ENCODE measurements around the gene NFX1.
"Not testable (repeated sequence)": the region's sequence is repeated elsewhere in the genome, so short reads cannot be mapped to it uniquely, and the experiment has no call there.

NFX1 gene

GRCh38 chr9:33307067-33307466 is 16.8 kb downstream of the NFX1 start:
- intact Hi-C loops (cut with micrococcal nuclease): no loop called here
- no peaks in the 10 kb centered on the region for H3K9me3 Mint-ChIP-seq
- no peak overlapping the region for H3K4me3 Mint-ChIP-seq
- no peak overlapping the region for H3K27ac Mint-ChIP-seq
- no peaks in the 10 kb centered on the region for H3K27me3 Mint-ChIP-seq
- no peaks in the 10 kb centered on the region for H3K4me1 Mint-ChIP-seq (ENCODE audit: low read depth)
- peaks cover 34% of the 10 kb centered on the region for H3K36me3 Mint-ChIP-seq (ENCODE audit: low read depth)

GRCh38 chr9:33309903-33310302 is 19.6 kb downstream of the NFX1 start:
- intact Hi-C loops (cut with micrococcal nuclease): no loop called here
- no peaks in the 10 kb centered on the region for H3K27me3 Mint-ChIP-seq
- no peaks in the 10 kb centered on the region for H3K9me3 Mint-ChIP-seq
- peaks cover 62% of the 10 kb centered on the region for H3K36me3 Mint-ChIP-seq (ENCODE audit: low read depth)
- H3K4me1 Mint-ChIP-seq (ENCODE audit: low read depth): no peaks in the 10 kb centered on the region
- no peak overlapping the region for H3K27ac Mint-ChIP-seq
- H3K4me3 Mint-ChIP-seq: no peak overlapping the region

GRCh38 chr9:33310748-33311147 is 20.4 kb downstream of the NFX1 start:
- no peaks in the 10 kb centered on the region for H3K27me3 Mint-ChIP-seq
- H3K9me3 Mint-ChIP-seq: no peaks in the 10 kb centered on the region
- intact Hi-C loops (cut with micrococcal nuclease): no loop called here
- H3K4me1 Mint-ChIP-seq (ENCODE audit: low read depth): no peaks in the 10 kb centered on the region
- peaks cover 71% of the 10 kb centered on the region for H3K36me3 Mint-ChIP-seq (ENCODE audit: low read depth)
- no peak overlapping the region for H3K27ac Mint-ChIP-seq
- no peak overlapping the region for H3K4me3 Mint-ChIP-seq

DNA sequence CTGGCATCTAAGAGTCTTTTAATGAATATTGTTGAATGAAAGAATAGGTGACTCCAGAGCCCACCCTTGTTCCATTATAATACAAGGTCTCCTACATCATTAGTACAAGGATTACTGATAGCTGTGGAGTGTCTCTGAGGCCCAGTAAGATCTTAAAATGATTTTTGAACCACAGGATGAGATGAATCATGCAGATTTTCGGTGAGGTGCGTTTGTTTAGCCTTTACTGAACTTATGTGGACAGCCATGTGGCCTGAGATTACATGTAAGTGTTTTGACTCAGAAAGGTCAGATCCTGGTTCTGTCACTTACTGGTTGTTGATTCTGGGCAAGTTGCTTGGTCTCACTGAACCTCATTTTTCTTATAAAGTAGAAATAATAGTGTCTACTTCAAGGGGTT is 21.6 kb downstream of the NFX1 start:
- Mint-ChIP-seq H3K36me3 (ENCODE audit: low read depth) (peaks cover 83% of the 10 kb centered on the region), H3K27ac (no peak overlapping the region), H3K9me3 (no peaks in the 10 kb centered on the region), H3K27me3 (no peaks in the 10 kb centered on the region), H3K4me3 (no peak overlapping the region), H3K4me1 (ENCODE audit: low read depth) (no peaks in the 10 kb centered on the region)
- intact Hi-C loops (cut with micrococcal nuclease): no loop called here

DNA sequence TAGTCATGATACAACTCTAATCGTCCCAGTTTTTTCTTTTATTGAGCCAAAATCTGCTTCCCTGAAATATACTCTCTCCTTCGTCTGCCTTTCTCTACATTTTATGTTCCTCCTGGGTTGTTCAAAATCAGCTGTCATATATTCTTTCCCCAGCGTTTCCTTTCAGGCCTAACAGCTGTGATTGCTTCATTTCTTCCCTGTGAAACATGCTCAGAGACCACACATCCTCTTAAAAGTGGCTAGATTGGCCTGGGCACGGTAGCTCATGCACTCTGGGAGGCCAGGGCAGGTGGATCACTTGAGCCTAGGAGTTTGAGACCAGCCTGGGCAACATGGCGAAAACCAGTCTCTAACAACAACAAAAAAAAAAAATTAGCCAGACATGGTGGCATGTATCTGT is 25.1 kb downstream of the NFX1 start:
- no peak overlapping the region for H3K27ac Mint-ChIP-seq
- no peaks in the 10 kb centered on the region for H3K27me3 Mint-ChIP-seq
- H3K4me1 Mint-ChIP-seq (ENCODE audit: low read depth): no peaks in the 10 kb centered on the region
- H3K4me3 Mint-ChIP-seq: no peak overlapping the region
- intact Hi-C loops (cut with micrococcal nuclease): no loop called here
- no peaks in the 10 kb centered on the region for H3K9me3 Mint-ChIP-seq
- H3K36me3 Mint-ChIP-seq (ENCODE audit: low read depth): peaks cover 99% of the 10 kb centered on the region

- H3K4me3 Mint-ChIP-seq; H3K4me1 Mint-ChIP-seq (ENCODE audit: low read depth); H3K27ac Mint-ChIP-seq; intact Hi-C loops (cut with micrococcal nuclease); H3K9me3 Mint-ChIP-seq; H3K27me3 Mint-ChIP-seq: not testable (repeated sequence)
- peaks cover 99% of the 10 kb centered on the region for H3K36me3 Mint-ChIP-seq (ENCODE audit: low read depth)
Measured at GRCh38 chr9:33317136-33317535, 26.8 kb downstream of the NFX1 start.

DNA sequence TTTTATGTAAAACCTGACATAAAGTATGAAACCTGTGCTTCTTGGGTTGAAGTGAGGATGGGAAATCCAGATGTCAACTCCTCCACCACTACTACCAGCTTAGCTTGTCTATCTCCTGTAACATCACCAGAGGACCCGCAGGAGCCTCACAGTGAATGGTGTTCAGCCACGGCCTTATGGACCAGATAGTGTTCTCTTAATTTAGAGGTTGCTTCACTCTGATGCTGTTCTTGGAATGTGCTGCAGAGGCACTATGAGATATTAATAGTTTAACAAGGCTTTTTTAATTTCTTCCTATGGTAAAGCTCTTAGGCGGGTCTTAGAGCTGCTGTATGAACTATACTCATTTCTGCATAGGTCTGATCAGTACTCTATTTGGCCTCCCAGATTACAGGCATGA is 27.9 kb downstream of the NFX1 start:
- Mint-ChIP-seq H3K27me3 (no peaks in the 10 kb centered on the region), H3K4me3 (no peak overlapping the region), H3K9me3 (no peaks in the 10 kb centered on the region), H3K27ac (no peak overlapping the region), H3K4me1 (ENCODE audit: low read depth) (no peaks in the 10 kb centered on the region), H3K36me3 (ENCODE audit: low read depth) (peaks cover 99% of the 10 kb centered on the region)
- intact Hi-C loops (cut with micrococcal nuclease): no loop called here

- H3K27me3 Mint-ChIP-seq: no peaks in the 10 kb centered on the region
- H3K36me3 Mint-ChIP-seq (ENCODE audit: low read depth): peaks cover 99% of the 10 kb centered on the region
- intact Hi-C loops (cut with micrococcal nuclease): no loop called here
- no peaks in the 10 kb centered on the region for H3K9me3 Mint-ChIP-seq
- no peak overlapping the region for H3K27ac Mint-ChIP-seq
- no peaks in the 10 kb centered on the region for H3K4me1 Mint-ChIP-seq (ENCODE audit: low read depth)
- no peak overlapping the region for H3K4me3 Mint-ChIP-seq
Measured at GRCh38 chr9:33318781-33319180, 28.5 kb downstream of the NFX1 start.

GRCh38 chr9:33320230-33320567 is 29.9 kb downstream of the NFX1 start:
- H3K27ac Mint-ChIP-seq: no peak overlapping the region
- H3K4me1 Mint-ChIP-seq (ENCODE audit: low read depth): no peaks in the 10 kb centered on the region
- H3K27me3 Mint-ChIP-seq: no peaks in the 10 kb centered on the region
- H3K9me3 Mint-ChIP-seq: no peaks in the 10 kb centered on the region
- peaks cover 99% of the 10 kb centered on the region for H3K36me3 Mint-ChIP-seq (ENCODE audit: low read depth)
- no peak overlapping the region for H3K4me3 Mint-ChIP-seq
- intact Hi-C loops (cut with micrococcal nuclease): no loop called here

GRCh38 chr9:33320568-33321261 is 30.4 kb downstream of the NFX1 start:
- Mint-ChIP-seq H3K4me1 (ENCODE audit: low read depth) (no peaks in the 10 kb centered on the region), H3K36me3 (ENCODE audit: low read depth) (peaks cover 99% of the 10 kb centered on the region), H3K9me3 (no peaks in the 10 kb centered on the region), H3K27ac (no peak overlapping the region), H3K27me3 (no peaks in the 10 kb centered on the region), H3K4me3 (no peak overlapping the region)
- intact Hi-C loops (cut with micrococcal nuclease): no loop called here

DNA sequence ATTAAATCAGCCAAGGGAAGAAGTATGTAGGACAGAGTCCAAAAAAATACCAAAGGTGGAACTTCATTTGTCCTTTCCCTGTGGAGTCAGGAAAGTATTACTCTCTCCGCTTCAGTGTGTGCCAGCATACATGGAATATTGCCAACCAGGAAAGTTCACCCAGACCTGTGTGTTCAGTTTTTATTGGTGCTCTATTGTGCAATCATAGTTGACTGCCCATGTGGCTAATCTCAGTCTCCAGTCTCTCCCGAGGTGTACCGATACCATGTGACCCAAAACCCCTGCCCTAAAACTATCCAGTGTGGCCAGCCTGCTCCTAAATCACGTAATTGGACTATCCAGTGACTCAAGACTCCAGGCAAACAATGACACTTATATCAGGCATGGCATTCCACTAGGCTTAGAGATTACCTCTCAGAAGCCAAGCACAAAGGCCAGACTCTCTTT is 38.8 kb downstream of the NFX1 start:
- Mint-ChIP-seq H3K36me3 (ENCODE audit: low read depth) (peaks cover 98% of the 10 kb centered on the region), H3K4me3 (no peak overlapping the region), H3K9me3 (no peaks in the 10 kb centered on the region), H3K27ac (no peak overlapping the region), H3K4me1 (ENCODE audit: low read depth) (no peaks in the 10 kb centered on the region), H3K27me3 (no peaks in the 10 kb centered on the region)
- intact Hi-C loops (cut with micrococcal nuclease): no loop called here

GRCh38 chr9:33329979-33330378 is 39.7 kb downstream of the NFX1 start:
- H3K36me3 Mint-ChIP-seq (ENCODE audit: low read depth): peaks cover 98% of the 10 kb centered on the region
- no peaks in the 10 kb centered on the region for H3K27me3 Mint-ChIP-seq
- no peaks in the 10 kb centered on the region for H3K9me3 Mint-ChIP-seq

DNA sequence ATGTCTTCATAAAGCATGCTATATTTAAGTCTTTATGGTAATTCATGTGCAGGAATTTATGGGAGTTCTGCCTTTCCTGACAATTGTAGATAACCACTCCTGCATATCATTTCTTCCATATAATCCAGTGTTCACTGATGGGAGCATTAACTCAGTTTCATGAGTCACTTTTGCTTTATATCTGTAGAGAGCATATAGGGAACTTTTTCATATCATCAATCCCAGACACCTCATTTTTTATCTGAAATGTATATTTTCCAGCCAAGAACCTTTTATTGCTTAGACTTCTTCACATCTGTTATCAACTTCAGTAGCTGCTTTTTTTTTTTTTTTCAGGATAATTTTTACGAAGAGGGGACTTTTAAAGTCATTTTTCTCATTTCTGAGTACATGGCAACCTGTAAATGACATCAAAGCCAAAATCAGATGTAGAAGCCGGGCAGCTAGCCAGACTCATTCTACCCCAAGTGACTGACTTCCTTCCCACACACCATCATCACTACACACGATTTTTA is 41.1 kb downstream of the NFX1 start:
- intact Hi-C loops (cut with micrococcal nuclease): no loop called here
- Mint-ChIP-seq H3K4me3 (no peak overlapping the region), H3K27ac (no peak overlapping the region), H3K27me3 (no peaks in the 10 kb centered on the region), H3K9me3 (no peaks in the 10 kb centered on the region), H3K4me1 (ENCODE audit: low read depth) (no peaks in the 10 kb centered on the region), H3K36me3 (ENCODE audit: low read depth) (peaks cover 99% of the 10 kb centered on the region)

More at GRCh38 chr9:33329979-33330378, 39.7 kb downstream of the NFX1 start:
- Mint-ChIP-seq H3K27ac (no peak overlapping the region), H3K4me3 (no peak overlapping the region), H3K4me1 (ENCODE audit: low read depth) (no peaks in the 10 kb centered on the region)
- intact Hi-C loops (cut with micrococcal nuclease): no loop called here

DNA sequence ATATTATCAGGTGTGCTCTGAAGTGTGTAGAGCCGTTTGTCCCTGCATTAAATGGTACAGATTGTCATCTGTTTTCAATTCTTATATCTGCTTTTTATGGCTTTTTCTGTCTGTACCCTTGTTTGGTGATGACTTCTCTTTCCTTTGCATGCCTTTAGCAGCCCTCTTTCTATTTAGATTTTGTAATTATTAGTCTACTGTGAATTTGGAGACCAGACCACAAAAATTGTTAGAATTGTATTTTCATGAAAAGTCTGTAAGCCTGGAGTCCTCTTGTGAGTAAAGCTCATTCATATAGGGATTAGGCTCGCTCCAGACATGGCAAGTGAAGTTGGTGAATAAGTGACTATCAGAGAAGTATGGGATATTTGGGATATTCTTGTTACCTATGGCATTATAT is 41.7 kb downstream of the NFX1 start:
- H3K27me3 Mint-ChIP-seq: no peaks in the 10 kb centered on the region
- H3K36me3 Mint-ChIP-seq (ENCODE audit: low read depth): peaks cover 99% of the 10 kb centered on the region
- intact Hi-C loops (cut with micrococcal nuclease): no loop called here
- H3K27ac Mint-ChIP-seq: no peak overlapping the region
- H3K4me1 Mint-ChIP-seq (ENCODE audit: low read depth): no peaks in the 10 kb centered on the region
- no peak overlapping the region for H3K4me3 Mint-ChIP-seq
- H3K9me3 Mint-ChIP-seq: no peaks in the 10 kb centered on the region

DNA sequence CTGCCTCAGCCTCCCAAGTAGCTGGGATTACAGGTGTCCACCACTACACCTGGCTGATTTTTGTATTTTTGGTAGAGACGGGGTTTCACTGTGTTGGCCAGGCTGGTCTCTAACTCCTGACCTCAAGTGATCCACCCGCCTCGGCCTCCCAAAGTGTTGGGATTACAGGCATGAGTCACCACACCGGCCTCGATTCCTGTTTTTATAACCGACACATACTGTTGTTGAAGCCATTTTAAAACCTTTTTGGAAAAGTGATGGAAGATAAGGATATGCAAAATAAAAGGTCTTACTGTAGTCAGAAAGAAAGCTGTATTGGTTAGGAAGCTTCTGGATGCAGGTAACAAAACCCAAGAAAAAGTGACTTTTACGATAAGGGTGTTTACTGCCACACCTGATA is 42.6 kb downstream of the NFX1 start:
- H3K27ac Mint-ChIP-seq; intact Hi-C loops (cut with micrococcal nuclease); H3K9me3 Mint-ChIP-seq; H3K27me3 Mint-ChIP-seq; H3K4me1 Mint-ChIP-seq (ENCODE audit: low read depth); H3K4me3 Mint-ChIP-seq: not testable (repeated sequence)
- peaks cover 99% of the 10 kb centered on the region for H3K36me3 Mint-ChIP-seq (ENCODE audit: low read depth)
